Measurements from ENCODE around the gene PDZD2.
"Not testable (repeated sequence)": the region's sequence is repeated elsewhere in the genome, so short reads cannot be mapped to it uniquely, and the experiment has no call there.

PDZD2 gene

DNA sequence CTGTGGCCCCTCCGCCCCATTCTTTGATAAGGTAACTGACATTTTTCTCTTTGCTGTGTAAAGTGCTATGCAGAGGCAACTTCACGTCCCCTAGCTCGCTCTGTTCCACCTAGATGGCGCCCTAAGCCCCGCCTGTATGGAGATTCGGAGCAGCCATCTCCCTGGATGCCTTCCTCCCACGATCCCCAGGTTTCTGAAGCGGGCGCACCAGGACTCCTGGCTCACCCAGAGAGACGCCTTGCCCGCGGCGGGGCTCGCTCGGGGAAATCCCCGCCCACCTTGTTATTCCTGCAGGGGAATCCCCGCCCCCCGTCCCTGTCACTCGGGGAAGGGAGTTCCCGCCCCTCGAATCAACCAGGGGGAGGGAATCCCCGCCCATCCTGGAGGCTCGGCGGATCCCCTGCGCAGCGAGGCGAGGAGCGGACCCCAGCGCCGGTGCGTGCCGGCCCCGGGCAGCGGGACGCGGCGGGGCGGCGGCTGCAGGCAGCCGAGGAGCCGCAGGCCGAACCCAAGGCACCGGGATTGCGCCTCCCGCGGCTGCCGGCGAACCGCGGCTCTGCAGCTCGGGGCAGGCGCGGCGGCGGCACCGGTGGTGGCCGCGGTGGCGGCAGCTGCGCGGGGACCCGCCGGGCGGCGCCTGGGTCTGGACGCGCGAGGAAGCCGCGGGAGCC lies at the start of gene PDZD2:
Gene PDZD2, plus strand, starts transcription at position 384 of the 671 bp plus-strand sequence.
- peak; percentile 76 for DNase-seq

DNA sequence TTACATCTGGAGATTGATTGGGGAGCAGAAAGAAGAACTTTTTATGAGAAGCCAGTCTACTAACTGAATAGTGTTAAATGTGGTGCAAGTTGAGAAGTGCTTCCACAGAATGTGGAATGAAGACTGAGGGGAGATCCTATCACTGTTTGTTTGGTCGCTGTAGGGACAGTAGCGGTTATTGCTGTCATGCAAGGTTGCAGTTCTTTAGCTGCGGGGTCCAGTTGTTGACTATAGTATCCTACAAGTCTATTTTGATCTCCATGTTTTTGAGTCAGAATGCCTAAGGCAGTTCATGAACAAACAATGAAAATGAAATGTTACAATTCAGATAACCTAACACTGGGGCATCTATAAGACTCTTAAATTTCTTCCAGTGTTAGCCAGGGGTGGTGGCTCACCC lies 45.3 kb upstream of the PDZD2 start:
- DNase-seq: no peak

- no peak for DNase-seq
These were observed 42.6 kb upstream of the PDZD2 start for GRCh38 chr5:31596354-31596753.

GRCh38 chr5:31598640-31599611 lies 40.0 kb upstream of the PDZD2 start:
- no peak for DNase-seq

DNA sequence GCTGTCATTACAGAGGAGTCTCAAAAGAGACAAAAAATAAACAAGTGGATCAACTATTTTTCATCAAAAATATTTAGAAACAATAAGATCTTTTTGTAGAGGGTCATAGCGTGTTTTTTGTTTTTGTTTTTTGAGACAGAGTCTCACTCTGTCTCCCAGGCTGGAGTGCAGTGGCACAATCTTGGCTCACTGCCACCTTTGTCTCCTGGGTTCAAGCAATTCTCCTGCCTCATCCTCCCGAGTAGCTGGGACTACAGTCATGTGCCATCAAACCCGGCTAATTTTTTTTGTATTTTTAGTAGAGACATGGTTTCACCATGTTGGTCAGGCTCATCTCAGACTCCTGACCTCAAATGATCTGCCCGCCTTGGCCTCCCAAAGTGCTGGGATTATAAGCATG lies 36.6 kb upstream of the PDZD2 start:
- DNase-seq: not testable (repeated sequence)

DNA sequence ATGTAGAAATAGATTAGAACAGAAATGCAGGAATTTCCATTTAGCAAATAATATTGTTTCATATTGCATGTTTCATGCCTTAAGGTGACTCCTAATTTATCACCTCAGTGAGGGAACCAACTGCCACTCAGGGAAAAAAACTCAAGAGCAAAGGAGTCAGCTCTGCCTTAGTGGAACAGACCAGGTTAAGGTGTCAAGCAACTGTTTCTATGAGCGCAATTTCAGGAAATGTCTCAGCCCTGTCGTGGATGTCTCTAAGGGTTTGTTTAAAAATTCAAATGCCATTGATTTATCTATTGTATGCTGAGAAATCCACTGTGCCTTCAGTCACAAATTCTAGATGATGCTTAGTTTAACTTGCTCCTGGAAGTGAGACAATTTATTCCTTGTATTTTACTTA lies 34.7 kb upstream of the PDZD2 start:
- DNase-seq: no peak

- no peak for DNase-seq
These were observed 34.3 kb upstream of the PDZD2 start for GRCh38 chr5:31604644-31605043.

GRCh38 chr5:31605920-31606319 lies 33.0 kb upstream of the PDZD2 start:
- no peak for DNase-seq

DNA sequence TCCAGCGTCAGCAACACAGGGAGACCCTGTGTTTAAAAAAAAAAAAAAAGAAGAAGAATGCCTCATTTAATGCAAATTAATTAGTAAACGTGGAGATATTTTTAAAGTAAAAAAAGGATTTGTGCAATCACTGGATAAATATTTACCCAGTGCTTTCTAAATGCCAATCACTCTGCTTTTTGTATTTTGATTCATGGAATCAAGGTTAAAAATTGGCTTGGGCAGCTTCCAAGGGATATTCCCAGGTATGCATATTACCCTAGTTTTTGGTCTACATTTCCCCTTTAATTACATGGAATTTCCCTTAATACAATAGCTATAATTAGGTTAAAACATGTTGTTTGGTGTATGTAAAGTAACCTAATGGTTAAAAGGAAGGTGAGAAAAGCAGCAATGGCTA lies 31.4 kb upstream of the PDZD2 start:
- DNase-seq: no peak

DNA sequence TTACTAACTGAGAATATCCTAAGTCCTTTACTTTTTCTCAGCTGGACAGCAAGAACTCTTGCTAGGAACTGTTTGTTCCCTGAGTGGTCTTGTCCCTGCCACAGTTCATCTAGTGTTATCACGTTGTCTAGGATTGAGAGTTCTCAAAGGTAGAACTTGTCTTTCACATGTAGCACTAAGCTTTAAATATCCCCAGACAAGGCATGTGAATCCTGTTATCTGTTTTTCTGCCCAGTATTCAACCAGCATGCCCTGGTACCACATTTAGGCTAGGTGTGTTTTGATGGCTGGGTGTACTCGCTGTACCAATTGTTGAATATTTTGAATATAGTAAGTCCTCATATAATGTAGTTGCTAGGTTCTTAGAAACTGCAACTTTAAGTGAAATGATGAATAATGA lies 27.9 kb upstream of the PDZD2 start:
- no peak for DNase-seq

GRCh38 chr5:31613651-31614050 lies 25.3 kb upstream of the PDZD2 start:
- no peak for DNase-seq

- no peak for DNase-seq
These were observed 24.5 kb upstream of the PDZD2 start for GRCh38 chr5:31614151-31615020.

DNA sequence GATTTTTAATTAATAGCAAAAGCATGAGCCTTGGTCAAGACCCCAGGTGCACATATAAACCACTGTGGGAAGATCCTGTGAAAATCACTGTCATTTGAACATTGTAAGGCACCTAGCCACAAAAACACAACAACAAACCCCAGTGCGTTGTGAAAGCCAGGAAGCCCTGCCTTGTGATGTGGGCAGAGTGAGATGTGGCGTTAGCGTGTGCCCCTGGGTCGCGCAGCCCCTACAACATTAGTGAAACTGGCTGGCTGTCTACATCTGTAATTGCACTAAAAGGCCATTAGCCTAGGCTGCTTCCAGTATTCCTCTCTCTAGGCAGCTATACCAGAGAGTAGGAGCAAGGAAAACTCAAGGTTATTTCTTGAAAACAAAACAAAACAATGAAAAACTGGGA lies 21.1 kb upstream of the PDZD2 start:
- no peak for DNase-seq

GRCh38 chr5:31620026-31620425 lies 18.9 kb upstream of the PDZD2 start:
- no peak for DNase-seq

GRCh38 chr5:31623249-31623648 lies 15.7 kb upstream of the PDZD2 start:
- DNase-seq: no peak

DNA sequence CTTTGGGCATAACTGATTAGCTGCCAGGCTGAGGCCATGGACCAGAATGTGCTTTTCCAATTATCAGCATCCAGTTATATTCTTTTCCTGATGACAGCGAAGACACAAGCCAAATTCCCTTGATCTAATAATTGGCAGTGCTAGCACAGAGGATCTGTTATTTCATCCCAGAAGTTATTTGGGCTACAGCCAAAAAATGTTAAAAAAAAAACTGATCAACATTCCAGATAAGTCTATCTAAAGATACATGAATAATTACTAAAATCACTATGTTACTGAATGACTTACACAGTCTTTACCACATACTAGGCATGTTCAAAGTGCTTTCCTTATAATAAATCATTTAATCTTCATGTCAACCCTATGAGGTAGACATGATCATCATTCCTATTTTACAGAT lies 13.5 kb upstream of the PDZD2 start:
- no peak for DNase-seq

DNA sequence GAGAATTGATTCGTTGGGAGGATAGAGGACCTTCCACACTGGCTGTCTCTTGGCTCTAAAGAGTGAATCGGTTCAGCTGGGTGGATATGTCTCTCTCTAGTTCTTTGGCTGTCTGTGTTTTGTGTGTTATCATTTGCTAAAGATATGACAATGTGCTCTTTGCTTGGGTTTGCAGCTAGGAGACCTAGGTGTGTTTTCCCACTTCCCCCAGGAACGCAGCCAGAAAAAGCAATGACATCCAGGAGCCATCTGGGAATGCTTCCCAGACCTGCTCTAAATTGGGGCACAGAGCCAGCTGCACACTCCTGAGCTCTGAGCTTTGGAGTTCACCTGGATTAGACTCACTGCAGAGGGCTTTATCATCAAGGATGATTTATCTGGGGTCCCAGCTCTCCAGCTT lies 12.8 kb upstream of the PDZD2 start:
- DNase-seq: peak; percentile 22

DNA sequence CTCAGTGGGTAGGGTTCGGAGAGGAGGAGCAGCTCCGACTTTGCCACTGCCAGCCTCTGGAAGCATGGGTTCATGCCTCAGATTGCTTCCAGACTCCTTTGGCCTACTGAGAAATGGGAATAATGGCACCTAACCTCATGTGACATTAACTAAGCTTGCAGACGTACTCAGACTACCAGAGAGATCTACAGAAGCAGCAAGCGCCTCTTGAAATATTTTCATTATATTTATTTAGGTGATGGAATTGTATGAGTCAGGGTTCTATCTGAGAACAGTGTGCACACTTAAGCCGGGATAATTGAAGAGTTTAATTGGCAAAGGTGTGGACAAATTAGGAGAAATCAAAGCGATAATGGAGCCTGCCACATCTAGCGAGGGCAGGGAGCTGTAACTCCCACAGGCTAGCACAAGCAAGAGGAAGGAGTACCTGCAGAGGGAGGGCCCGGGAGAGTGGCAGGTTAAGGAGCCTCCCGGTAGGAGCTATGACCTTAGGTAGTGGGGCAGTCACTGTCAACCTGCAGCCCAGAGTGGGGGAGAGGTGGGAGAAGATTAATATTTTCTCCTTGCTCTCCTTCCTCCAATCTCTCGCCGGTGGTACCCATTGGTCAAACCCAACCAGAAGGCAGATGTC lies 12.2 kb upstream of the PDZD2 start:
- no peak for DNase-seq

DNA sequence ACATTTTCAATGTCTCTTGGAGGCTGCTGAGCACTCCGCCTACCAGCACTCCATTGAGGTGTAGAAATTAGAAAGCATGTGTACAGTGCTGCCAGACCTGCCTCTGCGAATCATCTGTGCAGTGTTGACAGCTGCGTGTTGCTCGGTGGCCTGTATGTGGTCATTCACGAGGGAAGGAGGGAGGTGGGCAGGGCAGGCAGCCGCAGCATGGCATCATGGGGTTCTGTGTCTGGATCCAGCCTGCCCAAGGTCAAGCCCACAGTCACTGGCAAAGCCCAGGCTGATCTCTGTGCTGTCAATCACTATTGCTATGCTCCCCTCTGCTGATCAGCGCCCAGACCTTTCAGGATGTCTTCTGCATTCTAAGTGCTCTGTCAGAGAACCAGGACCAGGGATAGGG lies 8.0 kb upstream of the PDZD2 start:
- no peak for DNase-seq

DNA sequence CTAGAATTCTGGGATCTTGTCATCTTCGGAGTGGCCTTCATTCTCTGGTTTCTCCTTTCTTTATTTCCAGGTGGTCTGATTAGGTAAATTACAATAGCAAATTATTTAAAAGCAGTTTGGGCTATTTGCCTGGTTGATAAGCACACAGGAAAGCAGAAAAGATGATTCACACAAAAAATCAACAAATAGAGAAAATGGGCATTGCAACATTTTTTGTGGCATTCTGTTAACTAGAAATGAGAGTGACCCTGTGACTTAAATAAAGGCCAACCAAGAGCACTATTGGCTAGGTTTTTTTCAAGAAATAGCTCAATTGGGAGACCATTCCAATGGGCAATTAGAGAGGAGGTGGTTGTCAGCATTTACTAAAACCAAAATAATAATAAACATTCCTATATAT lies 6.5 kb upstream of the PDZD2 start:
- no peak for DNase-seq

DNA sequence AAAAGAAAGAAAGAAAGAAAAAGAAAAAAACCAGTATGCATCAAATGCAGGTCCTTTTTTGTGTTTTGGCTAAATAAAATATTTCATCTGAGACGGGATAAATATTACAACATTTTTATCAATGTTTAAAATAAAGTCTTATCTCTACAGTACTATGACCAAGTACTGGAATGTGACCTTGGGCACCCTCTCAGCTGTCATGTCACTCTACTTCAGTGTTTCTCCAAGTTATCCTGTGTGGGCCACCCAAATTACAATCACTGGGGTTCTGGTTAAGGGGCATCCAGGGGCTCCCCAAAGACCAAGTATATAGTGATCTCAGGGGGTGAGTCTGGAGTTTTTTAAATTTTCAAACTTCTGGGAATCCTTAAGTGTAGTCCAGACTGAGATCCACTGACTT lies 3.5 kb upstream of the PDZD2 start:
- DNase-seq: no peak

- DNase-seq: no peak
These were observed 1.1 kb upstream of the PDZD2 start for GRCh38 chr5:31637851-31638250.

DNA sequence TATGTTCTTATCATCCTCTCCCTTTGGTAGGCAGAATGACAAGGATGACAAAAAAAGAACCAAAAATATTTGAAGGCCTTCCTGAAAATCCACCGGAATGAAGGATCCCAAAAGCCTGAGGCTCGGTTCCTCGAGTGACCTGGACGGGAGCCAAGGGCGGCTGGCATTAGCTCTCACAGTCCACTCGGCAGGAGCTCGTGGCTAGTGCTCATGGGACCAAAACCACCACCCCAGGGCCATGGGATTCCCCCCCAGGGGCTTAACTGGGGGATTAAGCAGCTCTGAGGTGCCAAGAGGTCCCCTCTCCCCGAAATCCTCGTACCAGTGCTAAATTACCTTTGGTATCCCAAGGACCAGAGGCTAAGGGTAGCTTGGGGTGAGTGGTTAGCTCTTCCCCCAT lies 586 bp upstream of the PDZD2 start:
- DNase-seq: no peak

Measured in NCI-H1105 treated with DMSO at 0.1 percent for 48 hours (cell line).